ENCODE data around the gene TMCO4.
A peak's percentile ranks its signal among the peaks of the same experiment; 100 is the strongest.
"Not testable (repeated sequence)": the region's sequence is repeated elsewhere in the genome, so short reads cannot be mapped to it uniquely, and the experiment has no call there.

Gene TMCO4

GRCh38 chr1:19651141-19651737, 148.5 kb downstream of the TMCO4 start:
- peak; percentile 39 for DNase-seq

GRCh38 chr1:19650416-19651140, 149.1 kb downstream of the TMCO4 start:
- no peak for DNase-seq

GRCh38 chr1:19648689-19649088, 151.0 kb downstream of the TMCO4 start:
- DNase-seq: no peak

- DNase-seq: no peak
These were observed 151.5 kb downstream of the TMCO4 start for GRCh38 chr1:19648239-19648638.

GRCh38 chr1:19647643-19648042, 152.1 kb downstream of the TMCO4 start:
- peak; percentile 18 for DNase-seq

GRCh38 chr1:19646377-19647319, 153.1 kb downstream of the TMCO4 start:
- DNase-seq: no peak

- no peak for DNase-seq
These were observed 154.1 kb downstream of the TMCO4 start for GRCh38 chr1:19645411-19646251.

GRCh38 chr1:19644681-19645410, 154.9 kb downstream of the TMCO4 start:
- DNase-seq: peak; percentile 26

GRCh38 chr1:19644395-19644680, 155.4 kb downstream of the TMCO4 start:
- DNase-seq: no peak

- DNase-seq: peak; percentile 60
These were observed 155.9 kb downstream of the TMCO4 start, which contains the start of gene NBL1 for GRCh38 chr1:19643602-19644394. Gene NBL1 (plus strand): TSS chr1:19644311. CDS start chr1:19655031, 10,720 bp downstream.

GRCh38 chr1:19643121-19643520, 156.6 kb downstream of the TMCO4 start:
- no peak for DNase-seq

- DNase-seq: no peak
These were observed 159.1 kb downstream of the TMCO4 start for GRCh38 chr1:19640363-19641316.

- no peak for DNase-seq
These were observed 159.7 kb downstream of the TMCO4 start for GRCh38 chr1:19639999-19640362.

- DNase-seq: not testable (repeated sequence)
These were observed 160.5 kb downstream of the TMCO4 start for GRCh38 chr1:19639228-19639627.

GRCh38 chr1:19637606-19638005, 162.1 kb downstream of the TMCO4 start:
- DNase-seq: no peak

- DNase-seq: not testable (repeated sequence)
These were observed 163.0 kb downstream of the TMCO4 start for GRCh38 chr1:19636749-19637148.

- DNase-seq: no peak
These were observed 163.7 kb downstream of the TMCO4 start for GRCh38 chr1:19636065-19636464.

GRCh38 chr1:19635646-19636045, 164.1 kb downstream of the TMCO4 start:
- DNase-seq: no peak

- not testable (repeated sequence) for DNase-seq
These were observed 164.7 kb downstream of the TMCO4 start for GRCh38 chr1:19635064-19635463.

GRCh38 chr1:19633106-19633505, 166.6 kb downstream of the TMCO4 start:
- no peak for DNase-seq
